ENCODE results near the gene PAQR9. TPM values are rescaled to one million over a fixed set of nuclear protein-coding genes. Genes with fewer than 3 reads are reported as not detected.

The PAQR9 gene
- total and polyA plus RNA-seq, 9 of the 15 experiments (the other 6 are each of a cell fraction or from before 2014, with no cell fraction given), result 0.04 to 0.58 (median 0.22) TPM

GRCh38 chr3:142960322-142960850, 3.1 kb downstream of the PAQR9 start (continued):
- TF ChIP-seq IRF2 (CRISPR knock-in tag; IDR thresholded peaks at IDR 0.05), result no peak
- no peak for TF ChIP-seq CBX5 (IDR thresholded peaks at IDR 0.05; ENCODE audit: borderline replicate concordance, low read depth)
- TF ChIP-seq THRAP3 (IDR thresholded peaks at IDR 0.05; ENCODE audit: borderline replicate concordance), result no peak
- no peak for TF ChIP-seq PURB (CRISPR knock-in tag; IDR thresholded peaks at IDR 0.05; ENCODE audit: low read depth)
- TF ChIP-seq ZNF239 (CRISPR knock-in tag; IDR thresholded peaks at IDR 0.05), result no peak
- TF ChIP-seq ZNF134 (CRISPR knock-in tag; conservative IDR thresholded peaks at IDR 0.05), result no peak
- TF ChIP-seq RB1 (IDR thresholded peaks at IDR 0.05; ENCODE audit: low read depth), result no peak
- TF ChIP-seq STAT6 (CRISPR knock-in tag; IDR thresholded peaks at IDR 0.05), result no peak
- no peak for TF ChIP-seq HCFC1 (IDR thresholded peaks at IDR 0.05; ENCODE audit: low read depth, low read length)

- Histone ChIP-seq H3K79me2 (ENCODE audit: control insufficient read depth, insufficient read depth, low read length) (no peaks in the 10 kb centered on the region), H3K36me3 (ENCODE audit: control insufficient read depth, insufficient read depth, low read length) (no peaks in the 10 kb centered on the region), H3K4me3 (no peak overlapping the region), H3K9me3 (replicated peaks; ENCODE audit: control insufficient read depth, insufficient read depth, low read depth, low read length) (peaks cover 2% of the 10 kb centered on the region; the same call in 1 of the 2 replicates), H3K4me2 (ENCODE audit: insufficient read depth, low read length) (peak overlapping the region; percentile 43), H3K9ac (ENCODE audit: insufficient read depth in 1 of 2, low read depth in 2 of 2, low read length in 2 of 2) (peak overlapping the region; percentile 6 to 77; a peak in 2 of 4 replicates), H3K27me3 (ENCODE audit: control insufficient read depth in 2 of 2, insufficient read depth in 2 of 2, low read length in 2 of 2) (no peaks in the 10 kb centered on the region), H3K9me1 (ENCODE audit: control insufficient read depth, insufficient read depth, low read length) (no peaks in the 10 kb centered on the region), H4K20me1 (replicated peaks; ENCODE audit: control insufficient read depth, insufficient read depth, low read length) (no peaks in the 10 kb centered on the region), H2AFZ (ENCODE audit: low read depth, low read length) (peak overlapping the region; percentile 61), H3K4me1 (replicated peaks in 1 of 2; ENCODE audit: control insufficient read depth in 2 of 2, insufficient read depth in 2 of 2, low read length in 2 of 2) (peaks cover 2 to 17% of the 10 kb centered on the region in 2 experiments; a peak in 3 of 5 replicates), H3K27ac (ENCODE audit: extremely low read depth, low read depth, low read length) (no peak overlapping the region)
- peak; percentile 80 for ATAC-seq
- in situ Hi-C loops (cut with MboI), result no loop called here
- FAIRE-seq, result peak; percentile 73
- CTCF ChIA-PET (ENCODE audit: low intra/inter-chr PET ratio), result interaction anchor here (0.6 kb wide), 1 partner anchor 85 kb away, joined by 4 read pairs; no protein-coding TSS in a partner anchor
- intact Hi-C loops (cut with micrococcal nuclease), result no loop called here
- BruUV-seq (replicated peaks), result no TSS peak
- peak in 3 of 4 experiments; percentile 35 to 74 (median 47) for DNase-seq (ENCODE audit: extremely low read depth in 1 of 4, low spot score in 3 of 4)
- WGBS (ENCODE audit: insufficient coverage, low coverage, missing lambda C conversion rate), result 2% methylated on average over 6 of the region's 6 CpGs
- POLR2A ChIA-PET, result interaction anchor here (0.7 to 1.3 kb wide), 2 partner anchors 10 to 15 kb away, joined by 3 read pairs; no protein-coding TSS in a partner anchor
- TF ChIP-seq ZNF134 (CRISPR knock-in tag; conservative IDR thresholded peaks at IDR 0.05) (no peak), SRSF7 (optimal IDR thresholded peaks at IDR 0.05; ENCODE audit: low read depth, low read length) (no peak), SMARCC2 (IDR thresholded peaks at IDR 0.05; ENCODE audit: low read depth) (0 out of 2 replicates have a peak, but pooled peaks have one; percentile 36), HEY1 (CRISPR knock-in tag; IDR thresholded peaks at IDR 0.05; ENCODE audit: borderline replicate concordance) (no peak), NFIC (IDR thresholded peaks at IDR 0.05) (no peak), TCF15 (CRISPR knock-in tag; IDR thresholded peaks at IDR 0.05) (no peak), SRSF3 (IDR thresholded peaks at IDR 0.05; ENCODE audit: insufficient read depth, low read length) (no peak), ATF6 (CRISPR knock-in tag; IDR thresholded peaks at IDR 0.05) (no peak), SMARCA4 (IDR thresholded peaks at IDR 0.05) (peak; percentile 48; the same call in 1 of the 2 replicates), ASH1L (IDR thresholded peaks at IDR 0.05; ENCODE audit: borderline replicate concordance, low read depth, partially characterized antibody) (no peak)
Measured at GRCh38 chr3:142958707-142959106, 4.8 kb downstream of the PAQR9 start.

Data from K562 (cell line).